GM18498 (cell line): ENCODE measurements around the gene SUPT5H.

ENCODE experiments used
- ATAC-seq: cut with Tn5 transposase; IDR thresholded peaks from one replicate; pipeline ENCODE4 v1.9.1; 2021; ENCODE audit warnings: mild to moderate bottlenecking, moderate library complexity; ENCODE audit not compliant: unreplicated experiment

The SUPT5H gene

GRCh38 chr19:39445196-39446111 is at the start of gene SUPT5H:
Gene SUPT5H, plus strand, starts transcription at chr19:39445582. Its CDS starts 309 bp downstream, at chr19:39445891.
- peak; percentile 88 for ATAC-seq

DNA sequence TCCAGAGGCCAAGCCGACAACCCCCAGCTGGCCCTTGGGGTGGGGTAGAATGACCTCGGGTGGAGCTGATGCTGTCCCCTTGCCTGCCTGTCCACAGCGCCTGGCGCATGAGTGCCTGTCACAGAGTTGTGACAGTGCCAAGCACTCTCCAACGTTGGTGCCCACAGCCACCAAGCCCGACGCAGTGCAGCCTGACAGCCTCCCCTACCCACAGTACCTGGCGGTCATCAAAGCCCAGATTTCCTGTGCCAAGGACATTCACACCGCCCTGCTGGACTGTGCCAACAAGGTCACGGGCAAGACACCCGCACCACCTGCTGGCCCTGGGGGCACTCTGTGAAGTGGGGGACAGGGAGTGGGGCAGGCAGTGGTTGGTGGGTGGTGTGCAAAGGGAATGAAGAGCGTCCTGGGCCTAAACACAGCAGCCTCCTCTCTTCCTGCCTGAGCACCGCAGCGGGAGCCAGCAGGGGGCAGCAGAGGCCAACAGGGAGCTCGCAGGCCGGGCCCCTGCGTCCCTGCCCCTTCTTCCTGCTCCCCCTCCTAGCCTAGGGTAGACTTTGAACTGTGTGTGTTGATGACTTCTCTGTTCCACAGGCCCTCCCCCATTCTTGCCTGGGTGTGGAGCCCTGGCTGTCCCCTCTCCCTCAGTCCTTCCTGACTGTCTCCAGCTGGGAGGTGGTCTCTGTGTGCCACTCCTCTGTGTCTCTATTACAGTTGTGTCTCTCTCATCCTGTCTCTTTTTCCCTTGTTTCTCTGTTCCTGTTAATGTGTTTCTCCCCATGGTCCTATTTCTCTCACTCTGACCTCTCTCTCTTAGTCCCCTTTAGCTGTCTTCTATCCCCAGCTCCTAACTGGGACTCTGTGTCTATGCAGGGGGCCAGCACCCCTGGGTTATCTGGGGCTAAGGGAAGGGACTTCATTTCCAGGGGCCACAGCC is 47.8 kb upstream of the SUPT5H start:
- ATAC-seq = peak; percentile 35

DNA sequence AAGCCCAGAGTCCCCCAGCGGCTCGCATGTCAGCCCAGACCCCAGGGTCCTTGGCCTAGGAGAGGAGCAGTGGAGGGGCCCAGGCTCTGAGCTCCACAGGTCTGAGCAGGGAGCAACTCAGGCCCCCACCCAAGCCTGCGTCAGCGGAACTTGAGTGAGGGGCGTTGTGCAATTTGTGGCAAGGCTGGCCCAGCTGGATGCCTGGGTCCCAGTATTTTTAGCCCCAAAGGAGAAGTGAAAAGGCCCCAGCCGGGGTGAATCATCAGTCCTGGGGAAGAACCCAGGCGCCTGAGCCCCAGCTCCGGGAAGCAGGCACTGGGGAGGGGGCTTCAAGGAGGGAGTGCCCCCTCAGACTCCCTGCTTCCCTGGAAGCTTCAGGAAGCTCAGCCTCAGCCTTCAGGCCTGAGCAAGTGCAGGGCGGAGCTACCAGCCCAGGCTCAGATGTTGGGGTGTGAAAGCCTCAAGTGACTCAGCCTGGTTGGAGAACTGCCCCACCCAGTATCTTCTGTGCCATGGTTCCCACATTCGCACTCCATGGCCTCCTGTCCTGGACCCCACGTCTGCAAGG is 47.0 kb upstream of the SUPT5H start:
- ATAC-seq = no peak

DNA sequence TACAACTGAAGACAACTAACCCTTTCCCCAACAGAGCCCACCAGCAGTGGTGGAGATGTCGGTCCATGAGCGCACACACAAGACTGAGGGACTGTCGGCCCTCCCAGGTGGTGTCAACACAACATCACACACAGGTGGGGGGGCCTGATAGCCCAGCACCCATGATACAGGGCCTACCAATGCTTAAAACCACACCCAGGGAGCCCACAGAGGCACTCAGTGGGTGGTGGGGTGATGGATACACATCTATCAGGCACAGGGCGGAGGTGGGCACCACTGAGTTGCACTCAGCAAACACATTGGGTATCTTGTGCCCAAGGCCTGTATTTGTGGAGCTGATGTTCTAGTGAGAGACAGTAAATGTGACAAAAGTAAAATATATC is 45.7 kb upstream of the SUPT5H start:
- ATAC-seq = no peak

DNA sequence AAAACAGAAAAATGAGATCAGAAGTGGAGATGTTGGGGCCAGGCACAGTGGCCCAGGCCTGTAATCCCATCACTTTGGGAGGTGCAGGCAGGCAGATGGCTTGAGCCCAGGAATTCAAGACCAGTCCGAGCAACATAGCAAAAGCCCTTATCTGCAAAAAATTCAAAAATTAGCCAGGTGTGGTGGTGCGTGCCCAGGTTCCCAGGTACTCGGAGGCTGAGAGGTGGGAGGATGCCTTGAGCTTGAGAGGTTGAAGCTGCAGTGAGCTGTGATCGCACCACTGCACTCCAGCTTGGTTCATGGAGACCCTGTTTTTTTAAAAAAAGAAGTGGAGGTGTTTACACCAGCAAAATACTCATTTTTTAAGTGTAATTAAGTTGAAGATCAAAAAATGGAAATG is 45.3 kb upstream of the SUPT5H start:
- ATAC-seq = no peak

DNA sequence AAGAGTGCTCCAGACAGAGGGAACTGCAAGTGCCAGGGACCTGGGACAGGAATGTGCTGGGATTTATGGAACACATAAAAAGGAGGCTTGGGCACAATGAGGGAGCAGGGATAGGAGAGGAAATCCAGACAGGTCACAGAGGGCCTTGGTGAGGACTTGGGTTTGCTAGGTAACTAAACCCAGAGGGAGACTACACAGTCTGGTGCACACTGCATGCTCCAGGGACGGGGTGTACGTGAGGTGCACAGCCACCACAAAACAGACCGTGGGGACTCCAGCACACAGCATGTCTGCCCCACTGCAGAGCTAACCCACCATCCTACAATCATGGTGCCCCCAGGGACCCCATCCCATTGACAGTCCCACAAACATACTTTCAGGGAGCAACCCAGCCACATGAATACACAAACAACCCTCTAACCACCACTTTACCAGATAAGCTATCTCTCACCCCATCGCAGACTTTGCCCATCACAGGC is 44.3 kb upstream of the SUPT5H start:
- ATAC-seq = no peak

DNA sequence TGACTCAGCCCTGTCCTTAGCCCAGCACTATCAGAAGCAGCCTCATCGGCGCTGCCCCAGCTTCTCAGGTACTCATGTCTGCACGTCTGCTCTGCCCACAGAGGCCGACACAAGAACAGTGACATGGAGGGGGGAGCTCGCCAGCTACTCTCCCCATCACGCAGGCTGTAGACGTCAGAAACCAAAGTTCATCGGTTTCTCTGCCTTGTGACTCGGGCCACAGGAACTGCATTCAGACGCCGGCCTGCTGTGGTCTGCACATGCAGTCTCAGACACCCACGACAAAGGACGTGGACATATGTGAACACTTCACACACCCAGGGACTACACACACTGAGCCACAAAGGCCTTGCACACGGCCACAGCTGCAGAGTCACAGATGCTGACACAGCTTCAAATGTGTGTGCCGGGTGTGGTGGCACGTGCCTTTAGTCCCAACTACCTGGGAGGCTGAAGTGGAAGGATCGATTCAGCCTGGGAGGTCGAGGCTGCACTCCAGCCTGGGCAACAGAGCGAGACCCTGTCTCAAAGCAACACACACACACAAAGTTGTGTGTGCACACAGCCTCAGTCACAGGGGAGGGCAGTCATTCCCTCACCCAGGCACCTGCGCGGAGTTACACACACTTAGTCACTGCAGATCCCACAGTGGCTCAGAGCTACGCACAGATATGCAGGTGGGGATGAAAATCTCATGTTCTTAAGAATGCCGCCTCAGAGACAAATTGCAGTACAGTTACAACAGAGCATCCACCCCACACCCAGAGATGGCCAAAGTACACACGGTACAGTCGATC is 43.6 kb upstream of the SUPT5H start:
- ATAC-seq = no peak

DNA sequence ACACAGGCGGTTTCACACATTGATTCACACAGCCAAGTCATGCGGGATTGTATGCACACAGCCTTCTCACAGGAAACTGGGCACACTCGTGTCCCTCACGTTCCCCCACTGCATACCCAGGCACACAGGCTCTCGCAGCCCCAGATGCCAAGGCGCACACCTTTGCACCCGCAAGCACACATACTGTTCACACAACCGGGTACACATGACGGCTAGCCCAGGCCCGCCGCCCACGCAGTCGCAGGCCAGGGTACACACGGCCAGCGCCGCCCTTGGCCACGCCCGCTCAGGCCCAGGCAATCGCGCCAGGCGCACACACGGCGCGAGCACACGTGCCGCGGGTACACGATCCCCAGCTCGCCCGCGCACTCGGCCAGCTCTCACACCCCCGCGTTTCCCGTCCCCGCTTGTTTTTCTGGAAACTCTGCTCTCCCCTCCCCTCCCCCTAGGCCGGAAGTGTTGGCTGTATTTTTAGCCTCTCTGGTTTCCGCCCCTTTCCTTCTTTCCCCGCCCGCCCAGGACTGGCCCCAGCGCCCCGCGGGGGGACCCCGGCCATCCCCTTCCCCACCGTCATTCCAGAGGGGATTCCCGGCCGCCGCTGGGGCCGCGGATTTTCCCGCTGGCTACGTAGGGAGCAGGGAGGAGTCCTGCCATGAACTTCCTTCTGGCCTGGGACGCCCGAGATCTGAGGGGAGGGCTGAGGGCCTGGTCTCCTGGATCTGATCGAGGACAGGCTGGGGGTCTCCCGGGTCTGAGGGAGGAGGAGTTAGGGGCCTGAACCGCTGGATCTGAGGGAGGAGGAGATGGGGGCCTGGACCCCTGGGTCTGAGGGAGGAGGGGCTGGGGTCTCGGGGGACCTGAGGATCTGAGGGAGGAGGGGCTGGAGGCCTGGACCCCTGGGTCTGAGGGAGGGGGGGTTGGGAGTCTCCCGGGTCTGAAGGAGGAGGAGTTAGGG is 42.8 kb upstream of the SUPT5H start:
- ATAC-seq = peak; percentile 36

DNA sequence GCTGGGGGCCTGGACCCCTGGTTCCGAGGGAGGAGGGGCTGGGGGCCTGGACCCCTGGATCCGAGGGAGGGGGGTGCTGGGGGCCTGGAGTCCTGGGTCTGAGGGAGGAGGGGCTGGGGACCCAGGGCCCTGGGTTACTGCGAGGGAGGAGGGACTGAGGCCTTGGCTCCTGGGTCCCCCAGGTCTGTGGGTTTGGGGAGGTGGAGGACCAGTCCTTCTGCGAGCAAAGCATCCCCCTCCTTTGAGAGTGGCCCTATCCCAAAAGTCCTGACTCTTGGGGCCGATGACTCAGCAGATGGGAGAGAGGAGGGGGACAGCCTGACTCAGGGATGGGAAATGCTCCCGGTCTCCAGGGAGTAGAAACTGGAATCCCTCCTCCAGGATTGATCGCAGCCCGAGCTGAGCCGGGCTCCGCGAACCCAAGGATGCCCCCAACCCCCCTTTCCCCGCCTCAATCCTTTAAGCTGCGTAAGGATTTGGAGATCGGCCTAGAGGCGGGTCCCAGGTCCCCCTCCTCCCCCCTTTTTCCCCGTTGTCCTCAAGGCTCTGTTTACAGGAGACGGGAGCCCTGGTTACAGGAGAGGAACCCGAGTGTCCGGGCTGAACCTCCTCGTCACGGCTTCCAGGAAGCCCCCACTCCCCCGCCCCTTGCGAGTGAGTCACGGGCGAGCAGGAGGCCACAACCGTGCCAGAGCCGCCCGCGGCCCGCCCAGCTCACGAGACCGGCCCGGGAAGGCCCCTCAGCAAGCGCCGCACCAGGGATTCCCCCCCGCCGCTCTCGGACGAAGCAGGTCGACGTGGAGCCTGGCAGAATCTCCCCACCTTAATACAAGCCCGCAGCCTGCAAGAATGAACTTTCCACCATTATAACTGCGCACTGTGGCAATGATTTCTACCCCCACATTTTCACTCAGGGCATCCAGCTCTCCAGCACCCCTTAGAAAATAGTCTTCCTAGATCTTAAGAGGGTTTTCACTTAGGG is 41.8 kb upstream of the SUPT5H start:
- peak; percentile 26 for ATAC-seq

- no peak for ATAC-seq
These were observed 40.0 kb upstream of the SUPT5H start for GRCh38 chr19:39405261-39405957.

- no peak for ATAC-seq
These were observed 39.3 kb upstream of the SUPT5H start for GRCh38 chr19:39405958-39406655.

DNA sequence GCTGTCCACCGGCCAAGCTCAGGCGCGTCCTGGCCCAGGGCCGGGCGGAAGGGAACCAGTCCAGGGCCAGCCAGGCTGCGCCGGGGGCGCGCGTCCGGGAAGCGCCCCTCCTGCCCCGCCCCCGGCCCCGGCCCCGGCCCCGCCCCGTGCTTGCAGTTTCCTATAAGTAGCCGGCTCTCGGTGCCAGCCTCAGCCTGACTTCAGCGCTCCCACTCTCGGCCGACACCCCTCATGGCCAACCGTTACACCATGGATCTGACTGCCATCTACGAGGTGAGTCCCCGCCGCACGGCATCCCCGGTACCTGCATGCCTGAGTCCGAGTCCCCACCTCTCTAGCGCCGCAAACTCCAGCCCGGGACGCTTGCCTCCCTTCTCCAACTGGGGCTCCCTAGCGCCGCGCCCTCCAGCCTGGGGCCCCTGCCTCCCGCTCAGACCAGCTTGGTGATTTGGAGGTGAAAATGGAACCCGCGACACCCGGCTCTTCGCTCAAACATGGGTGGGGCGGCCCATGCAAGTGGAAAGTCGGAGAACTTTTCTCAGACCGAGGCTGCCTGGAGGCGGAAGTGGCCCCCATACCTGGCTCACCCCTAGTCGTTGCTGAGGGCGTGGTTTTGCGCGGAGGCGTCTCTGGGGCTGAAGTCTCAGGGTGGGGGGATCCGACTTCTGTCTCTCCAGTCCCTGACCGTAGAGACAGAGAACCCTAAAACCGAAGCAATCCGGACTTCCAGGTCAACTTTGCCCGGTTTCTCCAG is 38.5 kb upstream of the SUPT5H start, which contains the start of gene ZFP36:
TSS of gene ZFP36 (plus strand) at position 192 of the 754 bp plus-strand sequence. CDS start at position 250, 58 bp downstream.
- ATAC-seq = peak; percentile 17

- ATAC-seq = no peak
These were observed 38.0 kb upstream of the SUPT5H start for GRCh38 chr19:39407410-39407659.

DNA sequence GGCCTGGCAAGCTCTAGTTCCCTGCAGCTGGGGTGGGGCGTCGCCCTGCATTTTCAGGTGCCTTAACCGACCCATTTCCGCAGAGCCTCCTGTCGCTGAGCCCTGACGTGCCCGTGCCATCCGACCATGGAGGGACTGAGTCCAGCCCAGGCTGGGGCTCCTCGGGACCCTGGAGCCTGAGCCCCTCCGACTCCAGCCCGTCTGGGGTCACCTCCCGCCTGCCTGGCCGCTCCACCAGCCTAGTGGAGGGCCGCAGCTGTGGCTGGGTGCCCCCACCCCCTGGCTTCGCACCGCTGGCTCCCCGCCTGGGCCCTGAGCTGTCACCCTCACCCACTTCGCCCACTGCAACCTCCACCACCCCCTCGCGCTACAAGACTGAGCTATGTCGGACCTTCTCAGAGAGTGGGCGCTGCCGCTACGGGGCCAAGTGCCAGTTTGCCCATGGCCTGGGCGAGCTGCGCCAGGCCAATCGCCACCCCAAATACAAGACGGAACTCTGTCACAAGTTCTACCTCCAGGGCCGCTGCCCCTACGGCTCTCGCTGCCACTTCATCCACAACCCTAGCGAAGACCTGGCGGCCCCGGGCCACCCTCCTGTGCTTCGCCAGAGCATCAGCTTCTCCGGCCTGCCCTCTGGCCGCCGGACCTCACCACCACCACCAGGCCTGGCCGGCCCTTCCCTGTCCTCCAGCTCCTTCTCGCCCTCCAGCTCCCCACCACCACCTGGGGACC is 37.6 kb upstream of the SUPT5H start:
- no peak for ATAC-seq

DNA sequence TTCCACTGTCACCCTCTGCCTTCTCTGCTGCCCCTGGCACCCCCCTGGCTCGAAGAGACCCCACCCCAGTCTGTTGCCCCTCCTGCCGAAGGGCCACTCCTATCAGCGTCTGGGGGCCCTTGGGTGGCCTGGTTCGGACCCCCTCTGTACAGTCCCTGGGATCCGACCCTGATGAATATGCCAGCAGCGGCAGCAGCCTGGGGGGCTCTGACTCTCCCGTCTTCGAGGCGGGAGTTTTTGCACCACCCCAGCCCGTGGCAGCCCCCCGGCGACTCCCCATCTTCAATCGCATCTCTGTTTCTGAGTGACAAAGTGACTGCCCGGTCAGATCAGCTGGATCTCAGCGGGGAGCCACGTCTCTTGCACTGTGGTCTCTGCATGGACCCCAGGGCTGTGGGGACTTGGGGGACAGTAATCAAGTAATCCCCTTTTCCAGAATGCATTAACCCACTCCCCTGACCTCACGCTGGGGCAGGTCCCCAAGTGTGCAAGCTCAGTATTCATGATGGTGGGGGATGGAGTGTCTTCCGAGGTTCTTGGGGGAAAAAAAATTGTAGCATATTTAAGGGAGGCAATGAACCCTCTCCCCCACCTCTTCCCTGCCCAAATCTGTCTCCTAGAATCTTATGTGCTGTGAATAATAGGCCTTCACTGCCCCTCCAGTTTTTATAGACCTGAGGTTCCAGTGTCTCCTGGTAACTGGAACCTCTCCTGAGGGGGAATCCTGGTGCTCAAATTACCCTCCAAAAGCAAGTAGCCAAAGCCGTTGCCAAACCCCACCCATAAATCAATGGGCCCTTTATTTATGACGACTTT is 36.8 kb upstream of the SUPT5H start:
- ATAC-seq = no peak
